Measurements from ENCODE around the gene SUSD1.
"Not testable (repeated sequence)": the region's sequence is repeated elsewhere in the genome, so short reads cannot be mapped to it uniquely, and the experiment has no call there.

Gene SUSD1

GRCh38 chr9:112129246-112129645 lies 45.9 kb downstream of the SUSD1 start:
- no peak for TF ChIP-seq Cebpa-rat (IDR thresholded peaks at IDR 0.05)
- H3K4me3 ChIP-seq = no peak overlapping the region
- H3K9me3 ChIP-seq (replicated peaks in 1 of 11) = peaks cover 12 to 20% (median 16%) of the 10 kb centered on the region in 11 experiments

GRCh38 chr9:112128399-112128798 lies 46.7 kb downstream of the SUSD1 start:
- not testable (repeated sequence) for H3K4me2 ChIP-seq, H3K4me3 ChIP-seq, H3K27me3 ChIP-seq, H3K9ac ChIP-seq, H3K27ac ChIP-seq, H4K20me1 ChIP-seq
- Histone ChIP-seq H3K36me3 (peaks cover 21 to 86% (median 31%) of the 10 kb centered on the region in 11 experiments), H3K4me1 (peaks cover 0 to 10% (median 0%) of the 10 kb centered on the region in 10 experiments; a peak in 1 of 20 replicates), H3K9me3 (replicated peaks in 1 of 11) (peaks cover 6 to 12% (median 8%) of the 10 kb centered on the region in 11 experiments)

More at GRCh38 chr9:112129246-112129645, 45.9 kb downstream of the SUSD1 start:
- Histone ChIP-seq H3K27ac (no peak overlapping the region), H3K36me3 (peaks cover 18 to 86% (median 29%) of the 10 kb centered on the region in 11 experiments; a peak in 21 of 22 replicates), H3K27me3 (no peaks in the 10 kb centered on the region), H3K4me1 (peaks cover 0 to 10% (median 0%) of the 10 kb centered on the region in 10 experiments; a peak in 1 of 20 replicates), H3K9ac (no peak overlapping the region), H3K4me2 (no peak overlapping the region), H4K20me1 (no peaks in the 10 kb centered on the region)

- Histone ChIP-seq H3K9me3 (replicated peaks in 1 of 11) (peaks cover 0 to under 1% (median 0%) of the 10 kb centered on the region in 11 experiments; a peak in 2 of 22 replicates), H3K4me3 (no peak overlapping the region), H3K27ac (no peak overlapping the region), H3K36me3 (peaks cover 18 to 86% (median 31%) of the 10 kb centered on the region in 11 experiments), H3K27me3 (no peaks in the 10 kb centered on the region), H3K9ac (no peak overlapping the region), H3K4me2 (no peak overlapping the region), H3K4me1 (peaks cover 0 to 10% (median 0%) of the 10 kb centered on the region in 10 experiments; a peak in 4 of 20 replicates), H4K20me1 (no peaks in the 10 kb centered on the region)
- no peak for TF ChIP-seq Cebpa-rat (IDR thresholded peaks at IDR 0.05)
Measured at GRCh38 chr9:112127281-112127680, 47.8 kb downstream of the SUSD1 start.

GRCh38 chr9:112125951-112126388 lies 49.1 kb downstream of the SUSD1 start:
- Histone ChIP-seq H3K4me3 (no peak overlapping the region), H3K27ac (no peak overlapping the region), H3K4me2 (peak overlapping the region in 3 of 11 experiments; percentile 3 to 8 (median 7); a peak in 3 of 22 replicates), H3K9me3 (replicated peaks in 1 of 11) (no peaks in the 10 kb centered on the region; a peak in 1 of 22 replicates), H3K4me1 (peaks cover 0 to 20% (median 5%) of the 10 kb centered on the region in 10 experiments; a peak in 10 of 20 replicates), H3K36me3 (peaks cover 20 to 86% (median 40%) of the 10 kb centered on the region in 11 experiments), H4K20me1 (no peaks in the 10 kb centered on the region), H3K27me3 (no peaks in the 10 kb centered on the region), H3K9ac (no peak overlapping the region)
- no peak for TF ChIP-seq Cebpa-rat (IDR thresholded peaks at IDR 0.05)

- Histone ChIP-seq H3K27me3 (no peaks in the 10 kb centered on the region), H3K4me2 (no peak overlapping the region), H3K9me3 (replicated peaks in 1 of 11) (no peaks in the 10 kb centered on the region; a peak in 1 of 22 replicates), H3K9ac (no peak overlapping the region), H3K27ac (no peak overlapping the region), H3K36me3 (peaks cover 23 to 94% (median 49%) of the 10 kb centered on the region in 11 experiments), H3K4me1 (peaks cover 0 to 20% (median 5%) of the 10 kb centered on the region in 10 experiments; a peak in 10 of 20 replicates), H3K4me3 (no peak overlapping the region), H4K20me1 (no peaks in the 10 kb centered on the region)
- no peak for TF ChIP-seq Cebpa-rat (IDR thresholded peaks at IDR 0.05)
Measured at GRCh38 chr9:112124156-112124555, 50.9 kb downstream of the SUSD1 start.

- peak overlapping the region in 6 of 11 experiments; percentile 8 to 53 (median 22); a peak in 9 of 22 replicates for H3K4me2 ChIP-seq
- peaks cover 0 to 6% (median 0%) of the 10 kb centered on the region in 11 experiments; a peak in 1 of 22 replicates for H4K20me1 ChIP-seq
- H3K4me3 ChIP-seq = no peak overlapping the region
- H3K9me3 ChIP-seq (replicated peaks in 1 of 11) = no peaks in the 10 kb centered on the region; a peak in 1 of 22 replicates
- no peak for TF ChIP-seq Cebpa-rat (IDR thresholded peaks at IDR 0.05)
- no peak overlapping the region for H3K9ac ChIP-seq
- peaks cover 0 to 20% (median 5%) of the 10 kb centered on the region in 10 experiments; a peak in 10 of 20 replicates for H3K4me1 ChIP-seq
- H3K36me3 ChIP-seq = peaks cover 31 to 95% (median 48%) of the 10 kb centered on the region in 11 experiments
- no peak overlapping the region for H3K27ac ChIP-seq
- H3K27me3 ChIP-seq = no peaks in the 10 kb centered on the region
Measured at GRCh38 chr9:112121633-112122032, 53.5 kb downstream of the SUSD1 start.

- peaks cover 0 to 16% (median 5%) of the 10 kb centered on the region in 10 experiments; a peak in 10 of 20 replicates for H3K4me1 ChIP-seq
- peaks cover 0 to 8% (median 0%) of the 10 kb centered on the region in 11 experiments; a peak in 1 of 22 replicates for H4K20me1 ChIP-seq
- H3K4me2 ChIP-seq = no peak overlapping the region
- no peak overlapping the region for H3K9ac ChIP-seq
- TF ChIP-seq Cebpa-rat (IDR thresholded peaks at IDR 0.05) = no peak
- H3K9me3 ChIP-seq (replicated peaks in 1 of 11) = no peaks in the 10 kb centered on the region; a peak in 1 of 22 replicates
- H3K27ac ChIP-seq = no peak overlapping the region
- H3K36me3 ChIP-seq = peaks cover 31 to 97% (median 52%) of the 10 kb centered on the region in 11 experiments
- no peaks in the 10 kb centered on the region for H3K27me3 ChIP-seq
- H3K4me3 ChIP-seq = no peak overlapping the region
Measured at GRCh38 chr9:112120439-112120925, 54.6 kb downstream of the SUSD1 start.

GRCh38 chr9:112120030-112120341 lies 55.1 kb downstream of the SUSD1 start:
- Histone ChIP-seq H3K4me1 (peaks cover 0 to 16% (median 5%) of the 10 kb centered on the region in 10 experiments; a peak in 10 of 20 replicates), H3K4me3 (no peak overlapping the region), H3K9ac (no peak overlapping the region), H3K27me3 (no peaks in the 10 kb centered on the region), H3K27ac (no peak overlapping the region), H3K9me3 (replicated peaks in 1 of 11) (no peaks in the 10 kb centered on the region; a peak in 1 of 22 replicates), H3K4me2 (no peak overlapping the region), H3K36me3 (peaks cover 31 to 97% (median 57%) of the 10 kb centered on the region in 11 experiments), H4K20me1 (peaks cover 0 to 10% (median 0%) of the 10 kb centered on the region in 11 experiments; a peak in 2 of 22 replicates)
- TF ChIP-seq Cebpa-rat (IDR thresholded peaks at IDR 0.05) = no peak

GRCh38 chr9:112119225-112120029 lies 55.7 kb downstream of the SUSD1 start:
- H3K4me2 ChIP-seq = no peak overlapping the region
- no peaks in the 10 kb centered on the region; a peak in 1 of 22 replicates for H3K9me3 ChIP-seq (replicated peaks in 1 of 11)
- no peak overlapping the region for H3K27ac ChIP-seq
- H4K20me1 ChIP-seq = peaks cover 0 to 15% (median 0%) of the 10 kb centered on the region in 11 experiments; a peak in 3 of 22 replicates
- H3K36me3 ChIP-seq = peaks cover 31 to 94% (median 58%) of the 10 kb centered on the region in 11 experiments
- no peaks in the 10 kb centered on the region for H3K27me3 ChIP-seq
- H3K9ac ChIP-seq = no peak overlapping the region
- H3K4me1 ChIP-seq = peaks cover 0 to 16% (median 5%) of the 10 kb centered on the region in 10 experiments; a peak in 10 of 20 replicates
- TF ChIP-seq Cebpa-rat (IDR thresholded peaks at IDR 0.05) = no peak
- no peak overlapping the region for H3K4me3 ChIP-seq
